Stimulated activated CD8-positive, alpha-beta memory T cell treated with anti-CD3 and anti-CD28 coated beads, Interleukin-7, amount 100 ng/mL, for 4 hours (primary cell): ENCODE data around the gene TRDN.
"Not testable (repeated sequence)": the region's sequence is repeated elsewhere in the genome, so short reads cannot be mapped to it uniquely, and the experiment has no call there.

ENCODE experiments used
- DNase-seq, 2 donors: peaks; one replicate each; pipeline ENCODE4 v3.0.0-alpha.2; 2020; ENCODE audit warnings: low read depth in 2 of 2

TRDN gene

GRCh38 chr6:123562677-123563076, 74.1 kb downstream of the TRDN start:
- no peak for DNase-seq

GRCh38 chr6:123562264-123562663, 74.5 kb downstream of the TRDN start:
- no peak for DNase-seq

GRCh38 chr6:123559816-123560215, 76.9 kb downstream of the TRDN start:
- not testable (repeated sequence) for DNase-seq

GRCh38 chr6:123557474-123557873, 79.3 kb downstream of the TRDN start:
- DNase-seq, result not testable (repeated sequence)

GRCh38 chr6:123551939-123552707, 84.6 kb downstream of the TRDN start:
- DNase-seq, result no peak

- no peak for DNase-seq
Measured at GRCh38 chr6:123550052-123550617, 86.6 kb downstream of the TRDN start.

- no peak for DNase-seq
Measured at GRCh38 chr6:123549476-123549875, 87.3 kb downstream of the TRDN start.

GRCh38 chr6:123547216-123547978, 89.4 kb downstream of the TRDN start:
- DNase-seq, result no peak

- no peak for DNase-seq
Measured at GRCh38 chr6:123546537-123546936, 90.2 kb downstream of the TRDN start.

- DNase-seq, result no peak
Measured at GRCh38 chr6:123541462-123541861, 95.3 kb downstream of the TRDN start.

- DNase-seq, result no peak
Measured at GRCh38 chr6:123533862-123534648, 102.7 kb downstream of the TRDN start.

- no peak for DNase-seq
Measured at GRCh38 chr6:123529843-123530242, 106.9 kb downstream of the TRDN start.

GRCh38 chr6:123529058-123529457, 107.7 kb downstream of the TRDN start:
- DNase-seq, result no peak

- no peak for DNase-seq
Measured at GRCh38 chr6:123527406-123527805, 109.3 kb downstream of the TRDN start.

- DNase-seq, result no peak
Measured at GRCh38 chr6:123526128-123526527, 110.6 kb downstream of the TRDN start.

GRCh38 chr6:123524781-123525180, 112.0 kb downstream of the TRDN start:
- no peak for DNase-seq

GRCh38 chr6:123520217-123520616, 116.5 kb downstream of the TRDN start:
- no peak for DNase-seq

GRCh38 chr6:123519189-123519505, 117.6 kb downstream of the TRDN start:
- DNase-seq, result no peak

- no peak for DNase-seq
Measured at GRCh38 chr6:123518441-123519188, 118.1 kb downstream of the TRDN start.

GRCh38 chr6:123515715-123516114, 121.0 kb downstream of the TRDN start:
- no peak for DNase-seq

GRCh38 chr6:123509112-123509511, 127.6 kb downstream of the TRDN start:
- DNase-seq, result no peak
